WTC11 (cell line): ENCODE data around the gene NTF3.

Experiments used
- ETV6 ChIP-seq: sonication (generic); formaldehyde crosslinking; IDR thresholded peaks from 2 replicates; pipeline ENCODE4 v1.8.1; 2022; ENCODE audit warnings: mild to moderate bottlenecking, missing genetic modification reagents
- NFYB ChIP-seq: sonication (generic); formaldehyde crosslinking; conservative IDR thresholded peaks from 2 replicates; pipeline ENCODE4 v1.8.0; 2022; ENCODE audit warnings: low read depth, missing genetic modification reagents
- TEAD4 ChIP-seq: sonication (generic); formaldehyde crosslinking; IDR thresholded peaks from 2 replicates; pipeline ENCODE4 v1.8.0; 2022; ENCODE audit warnings: mild to moderate bottlenecking, missing genetic modification reagents
- TF ChIP-seq, protein P1 (sequence below): fragments of 200-600 bp; IDR thresholded peaks from 2 replicates; pipeline ENCODE4 v1.8.0; 2022; ENCODE audit warnings: antibody characterized with exemption
- TF ChIP-seq, protein P2 (sequence below): sonication (generic); formaldehyde crosslinking; conservative IDR thresholded peaks from 2 replicates; pipeline ENCODE4 v1.8.1; 2022; ENCODE audit warnings: mild to moderate bottlenecking, missing genetic modification reagents
- TF ChIP-seq, protein P3 (sequence below): sonication (generic); formaldehyde crosslinking; IDR thresholded peaks from 2 replicates; pipeline ENCODE4 v1.8.1; 2022; ENCODE audit warnings: mild to moderate bottlenecking, moderate library complexity, missing genetic modification reagents
- TF ChIP-seq, protein P4 (sequence below): sonication (generic); formaldehyde crosslinking; IDR thresholded peaks from 2 replicates; pipeline ENCODE4 v1.8.1; 2023; ENCODE audit warnings: mild to moderate bottlenecking, missing genetic modification reagents

DNA sequence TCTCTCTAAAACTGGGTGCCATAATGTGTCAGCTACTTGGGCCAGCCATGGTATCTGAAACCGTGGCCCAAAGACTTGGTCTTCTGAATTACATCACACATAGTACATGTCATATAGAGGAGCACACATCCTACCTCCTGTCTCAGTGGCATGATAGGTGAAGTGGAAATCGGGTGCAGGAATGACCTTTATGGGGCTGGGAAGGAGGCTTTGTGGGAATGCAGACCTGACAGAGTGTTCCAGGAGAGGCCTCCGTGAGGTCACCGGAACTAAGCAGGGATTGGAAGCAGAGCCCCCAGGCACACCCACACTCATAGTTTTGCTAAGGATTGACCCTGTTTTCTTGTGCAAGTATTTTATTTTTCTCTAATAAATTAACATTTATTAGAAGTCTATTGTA is 82.6 kb downstream of the NTF3 start:
- TF ChIP-seq ETV6 (CRISPR knock-in tag) (no peak), TEAD4 (CRISPR knock-in tag) (no peak), NFYB (CRISPR knock-in tag) (no peak)
- TF ChIP-seq, protein P1, sequence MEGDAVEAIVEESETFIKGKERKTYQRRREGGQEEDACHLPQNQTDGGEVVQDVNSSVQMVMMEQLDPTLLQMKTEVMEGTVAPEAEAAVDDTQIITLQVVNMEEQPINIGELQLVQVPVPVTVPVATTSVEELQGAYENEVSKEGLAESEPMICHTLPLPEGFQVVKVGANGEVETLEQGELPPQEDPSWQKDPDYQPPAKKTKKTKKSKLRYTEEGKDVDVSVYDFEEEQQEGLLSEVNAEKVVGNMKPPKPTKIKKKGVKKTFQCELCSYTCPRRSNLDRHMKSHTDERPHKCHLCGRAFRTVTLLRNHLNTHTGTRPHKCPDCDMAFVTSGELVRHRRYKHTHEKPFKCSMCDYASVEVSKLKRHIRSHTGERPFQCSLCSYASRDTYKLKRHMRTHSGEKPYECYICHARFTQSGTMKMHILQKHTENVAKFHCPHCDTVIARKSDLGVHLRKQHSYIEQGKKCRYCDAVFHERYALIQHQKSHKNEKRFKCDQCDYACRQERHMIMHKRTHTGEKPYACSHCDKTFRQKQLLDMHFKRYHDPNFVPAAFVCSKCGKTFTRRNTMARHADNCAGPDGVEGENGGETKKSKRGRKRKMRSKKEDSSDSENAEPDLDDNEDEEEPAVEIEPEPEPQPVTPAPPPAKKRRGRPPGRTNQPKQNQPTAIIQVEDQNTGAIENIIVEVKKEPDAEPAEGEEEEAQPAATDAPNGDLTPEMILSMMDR, result no peak
- TF ChIP-seq, protein P2, sequence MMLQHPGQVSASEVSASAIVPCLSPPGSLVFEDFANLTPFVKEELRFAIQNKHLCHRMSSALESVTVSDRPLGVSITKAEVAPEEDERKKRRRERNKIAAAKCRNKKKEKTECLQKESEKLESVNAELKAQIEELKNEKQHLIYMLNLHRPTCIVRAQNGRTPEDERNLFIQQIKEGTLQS (CRISPR knock-in tag), result no peak
- TF ChIP-seq, protein P3, sequence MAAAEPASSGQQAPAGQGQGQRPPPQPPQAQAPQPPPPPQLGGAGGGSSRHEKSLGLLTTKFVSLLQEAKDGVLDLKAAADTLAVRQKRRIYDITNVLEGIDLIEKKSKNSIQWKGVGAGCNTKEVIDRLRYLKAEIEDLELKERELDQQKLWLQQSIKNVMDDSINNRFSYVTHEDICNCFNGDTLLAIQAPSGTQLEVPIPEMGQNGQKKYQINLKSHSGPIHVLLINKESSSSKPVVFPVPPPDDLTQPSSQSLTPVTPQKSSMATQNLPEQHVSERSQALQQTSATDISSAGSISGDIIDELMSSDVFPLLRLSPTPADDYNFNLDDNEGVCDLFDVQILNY, result no peak
- TF ChIP-seq, protein P4, sequence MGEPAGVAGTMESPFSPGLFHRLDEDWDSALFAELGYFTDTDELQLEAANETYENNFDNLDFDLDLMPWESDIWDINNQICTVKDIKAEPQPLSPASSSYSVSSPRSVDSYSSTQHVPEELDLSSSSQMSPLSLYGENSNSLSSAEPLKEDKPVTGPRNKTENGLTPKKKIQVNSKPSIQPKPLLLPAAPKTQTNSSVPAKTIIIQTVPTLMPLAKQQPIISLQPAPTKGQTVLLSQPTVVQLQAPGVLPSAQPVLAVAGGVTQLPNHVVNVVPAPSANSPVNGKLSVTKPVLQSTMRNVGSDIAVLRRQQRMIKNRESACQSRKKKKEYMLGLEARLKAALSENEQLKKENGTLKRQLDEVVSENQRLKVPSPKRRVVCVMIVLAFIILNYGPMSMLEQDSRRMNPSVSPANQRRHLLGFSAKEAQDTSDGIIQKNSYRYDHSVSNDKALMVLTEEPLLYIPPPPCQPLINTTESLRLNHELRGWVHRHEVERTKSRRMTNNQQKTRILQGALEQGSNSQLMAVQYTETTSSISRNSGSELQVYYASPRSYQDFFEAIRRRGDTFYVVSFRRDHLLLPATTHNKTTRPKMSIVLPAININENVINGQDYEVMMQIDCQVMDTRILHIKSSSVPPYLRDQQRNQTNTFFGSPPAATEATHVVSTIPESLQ (CRISPR knock-in tag), result no peak
